ENCODE data around the gene DNAH1.
A peak's percentile ranks its signal among the peaks of the same experiment; 100 is the strongest.

The DNAH1 gene

DNA sequence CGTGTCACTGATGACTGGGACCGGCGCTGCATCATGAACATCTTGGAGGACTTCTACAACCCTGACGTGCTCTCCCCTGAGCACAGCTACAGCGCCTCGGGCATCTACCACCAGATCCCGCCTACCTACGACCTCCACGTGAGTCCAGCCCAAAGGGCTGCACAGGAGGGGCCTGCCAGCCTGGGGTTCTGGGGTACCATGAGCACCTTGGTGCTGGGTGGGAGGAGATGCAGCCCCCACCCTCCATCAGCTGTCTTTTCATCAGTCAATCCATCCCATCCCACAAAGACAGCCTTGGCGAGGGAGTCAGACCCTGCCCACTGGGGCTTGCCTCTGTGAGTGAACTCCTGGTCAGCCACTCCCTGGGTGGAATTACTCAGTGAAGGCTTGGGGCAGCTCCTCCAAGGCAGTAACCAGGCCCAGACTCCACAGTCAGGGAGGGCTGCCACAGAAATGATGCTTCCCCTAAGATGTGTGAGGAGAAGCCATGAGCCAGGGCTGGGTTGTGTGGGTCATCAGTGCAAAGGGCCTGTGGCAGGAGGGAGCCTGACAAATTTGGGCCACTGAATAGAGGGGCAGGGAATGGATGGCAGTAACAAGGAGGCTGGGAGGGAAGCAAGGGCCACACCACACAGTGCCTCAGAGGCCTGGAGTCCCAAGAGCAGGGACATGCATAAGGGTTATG, 80.9 kb downstream of the DNAH1 start:
- DNase-seq (ENCODE audit: low read depth): no peak
- no peak overlapping the region for H3K4me3 ChIP-seq (ENCODE audit: low read length)
- TF ChIP-seq, protein P1, sequence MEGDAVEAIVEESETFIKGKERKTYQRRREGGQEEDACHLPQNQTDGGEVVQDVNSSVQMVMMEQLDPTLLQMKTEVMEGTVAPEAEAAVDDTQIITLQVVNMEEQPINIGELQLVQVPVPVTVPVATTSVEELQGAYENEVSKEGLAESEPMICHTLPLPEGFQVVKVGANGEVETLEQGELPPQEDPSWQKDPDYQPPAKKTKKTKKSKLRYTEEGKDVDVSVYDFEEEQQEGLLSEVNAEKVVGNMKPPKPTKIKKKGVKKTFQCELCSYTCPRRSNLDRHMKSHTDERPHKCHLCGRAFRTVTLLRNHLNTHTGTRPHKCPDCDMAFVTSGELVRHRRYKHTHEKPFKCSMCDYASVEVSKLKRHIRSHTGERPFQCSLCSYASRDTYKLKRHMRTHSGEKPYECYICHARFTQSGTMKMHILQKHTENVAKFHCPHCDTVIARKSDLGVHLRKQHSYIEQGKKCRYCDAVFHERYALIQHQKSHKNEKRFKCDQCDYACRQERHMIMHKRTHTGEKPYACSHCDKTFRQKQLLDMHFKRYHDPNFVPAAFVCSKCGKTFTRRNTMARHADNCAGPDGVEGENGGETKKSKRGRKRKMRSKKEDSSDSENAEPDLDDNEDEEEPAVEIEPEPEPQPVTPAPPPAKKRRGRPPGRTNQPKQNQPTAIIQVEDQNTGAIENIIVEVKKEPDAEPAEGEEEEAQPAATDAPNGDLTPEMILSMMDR (conservative IDR thresholded peaks at IDR 0.05; ENCODE audit: low read length): no peak

DNA sequence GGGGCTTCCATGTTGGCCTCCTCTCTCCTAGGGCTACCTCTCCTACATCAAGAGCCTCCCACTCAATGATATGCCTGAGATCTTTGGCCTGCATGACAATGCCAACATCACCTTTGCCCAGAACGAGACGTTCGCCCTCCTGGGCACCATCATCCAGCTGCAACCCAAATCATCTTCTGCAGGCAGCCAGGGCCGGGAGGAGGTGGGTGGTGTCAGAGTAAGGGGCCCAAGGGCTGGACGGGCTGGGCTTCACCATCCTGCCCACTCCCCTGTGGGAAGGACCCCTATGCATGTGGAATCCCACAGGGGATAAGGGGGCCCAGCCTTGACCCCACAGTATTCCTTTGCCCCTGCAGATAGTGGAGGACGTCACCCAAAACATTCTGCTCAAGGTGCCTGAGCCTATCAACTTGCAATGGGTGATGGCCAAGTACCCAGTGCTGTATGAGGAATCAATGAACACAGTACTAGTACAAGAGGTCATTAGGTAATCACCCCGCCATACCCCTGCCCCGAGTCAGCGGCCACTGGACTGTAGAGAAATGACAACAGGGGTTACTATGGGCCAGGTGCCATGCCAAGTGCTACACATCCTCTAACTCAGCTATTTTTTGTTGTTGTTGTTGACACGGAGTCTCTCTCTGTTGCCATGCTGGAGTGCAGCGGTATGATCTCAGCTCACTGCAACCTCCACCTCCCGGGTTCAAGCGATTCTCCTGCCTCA, 81.7 kb downstream of the DNAH1 start:
- peak; percentile 6 for DNase-seq (ENCODE audit: low read depth)
- TF ChIP-seq, protein P1 (conservative IDR thresholded peaks at IDR 0.05; ENCODE audit: low read length): no peak
- no peak overlapping the region for H3K4me3 ChIP-seq (ENCODE audit: low read length)

DNA sequence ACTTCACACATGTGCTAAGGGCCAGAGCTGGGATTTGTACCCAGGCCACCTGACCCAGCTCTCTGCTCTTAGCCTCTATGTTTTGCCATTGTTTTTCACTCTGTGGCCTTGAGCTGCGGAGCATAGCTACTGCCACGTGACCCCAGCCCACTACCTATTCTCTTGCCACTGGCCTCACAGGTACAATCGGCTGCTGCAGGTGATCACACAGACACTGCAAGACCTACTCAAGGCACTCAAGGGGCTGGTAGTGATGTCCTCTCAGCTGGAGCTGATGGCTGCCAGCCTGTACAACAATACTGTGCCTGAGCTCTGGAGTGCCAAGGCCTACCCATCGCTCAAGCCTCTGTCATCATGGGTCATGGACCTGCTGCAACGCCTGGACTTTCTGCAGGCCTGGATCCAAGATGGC, 82.6 kb downstream of the DNAH1 start:
- TF ChIP-seq, protein P1 (conservative IDR thresholded peaks at IDR 0.05; ENCODE audit: low read length): no peak
- H3K4me3 ChIP-seq (ENCODE audit: low read length): no peak overlapping the region
- DNase-seq (ENCODE audit: low read depth): no peak

DNA sequence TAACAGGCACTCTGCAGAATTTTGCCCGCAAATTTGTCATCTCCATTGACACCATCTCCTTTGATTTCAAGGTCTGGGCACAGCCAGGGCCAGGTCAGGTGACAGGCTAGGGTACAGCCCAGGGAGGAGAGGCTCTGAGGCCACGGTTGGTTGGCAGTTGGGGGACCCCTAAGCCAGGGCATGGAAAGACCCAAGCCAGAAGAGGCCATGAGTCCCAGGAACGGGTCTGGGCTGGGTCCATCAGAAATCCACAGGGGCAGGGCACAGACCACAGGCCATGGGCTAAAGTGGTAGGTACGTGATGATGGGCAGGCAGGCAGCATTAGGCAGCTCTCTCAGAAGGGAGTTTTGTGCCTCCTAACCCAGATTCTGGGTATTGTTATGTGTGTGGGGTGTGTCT, 83.0 kb downstream of the DNAH1 start:
- TF ChIP-seq, protein P1 (conservative IDR thresholded peaks at IDR 0.05; ENCODE audit: low read length): no peak
- no peak overlapping the region for H3K4me3 ChIP-seq (ENCODE audit: low read length)
- no peak for DNase-seq (ENCODE audit: low read depth)

DNA sequence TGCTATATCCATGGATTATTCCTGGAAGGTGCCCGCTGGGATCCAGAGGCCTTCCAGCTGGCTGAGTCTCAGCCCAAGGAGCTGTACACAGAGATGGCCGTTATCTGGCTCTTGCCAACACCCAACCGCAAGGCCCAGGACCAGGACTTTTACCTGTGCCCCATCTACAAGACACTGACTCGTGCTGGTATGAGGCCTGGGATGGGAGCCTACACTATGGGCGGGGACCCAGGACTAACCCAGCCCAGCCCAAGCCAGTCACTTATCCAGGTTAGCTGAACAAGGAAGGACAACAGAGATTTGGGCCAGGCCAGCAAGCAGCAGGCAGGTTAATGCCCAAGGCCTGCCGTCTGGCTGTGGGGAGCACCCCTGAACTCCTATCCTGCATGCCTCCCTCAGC, 83.5 kb downstream of the DNAH1 start:
- no peak for DNase-seq (ENCODE audit: low read depth)
- TF ChIP-seq, protein P1 (conservative IDR thresholded peaks at IDR 0.05; ENCODE audit: low read length): no peak
- no peak overlapping the region for H3K4me3 ChIP-seq (ENCODE audit: low read length)

DNA sequence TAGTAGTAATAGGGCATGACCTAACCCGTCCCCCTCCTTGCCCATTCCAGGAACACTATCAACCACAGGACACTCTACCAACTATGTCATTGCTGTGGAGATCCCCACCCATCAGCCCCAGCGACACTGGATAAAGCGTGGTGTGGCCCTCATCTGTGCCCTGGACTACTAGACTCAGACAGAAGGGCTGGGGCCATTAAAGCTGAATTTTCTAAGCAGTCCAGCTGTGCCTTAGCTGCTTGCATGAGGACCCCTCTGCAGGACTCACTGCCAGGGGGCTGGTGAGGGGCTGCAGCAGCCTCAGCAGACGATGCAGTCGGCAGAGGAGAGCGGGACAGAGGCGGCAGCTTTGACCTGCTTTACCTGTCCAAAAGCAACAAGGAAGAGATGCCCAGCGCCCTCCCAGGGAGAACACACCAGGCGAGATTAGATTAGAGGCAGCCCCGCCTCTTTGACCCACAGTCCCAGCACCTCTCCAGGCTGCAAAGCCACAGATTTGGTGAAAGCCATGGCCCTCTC, 84.2 kb downstream of the DNAH1 start:
- TF ChIP-seq, protein P1 (conservative IDR thresholded peaks at IDR 0.05; ENCODE audit: low read length): no peak
- no peak overlapping the region for H3K4me3 ChIP-seq (ENCODE audit: low read length)
- no peak for DNase-seq (ENCODE audit: low read depth)

DNA sequence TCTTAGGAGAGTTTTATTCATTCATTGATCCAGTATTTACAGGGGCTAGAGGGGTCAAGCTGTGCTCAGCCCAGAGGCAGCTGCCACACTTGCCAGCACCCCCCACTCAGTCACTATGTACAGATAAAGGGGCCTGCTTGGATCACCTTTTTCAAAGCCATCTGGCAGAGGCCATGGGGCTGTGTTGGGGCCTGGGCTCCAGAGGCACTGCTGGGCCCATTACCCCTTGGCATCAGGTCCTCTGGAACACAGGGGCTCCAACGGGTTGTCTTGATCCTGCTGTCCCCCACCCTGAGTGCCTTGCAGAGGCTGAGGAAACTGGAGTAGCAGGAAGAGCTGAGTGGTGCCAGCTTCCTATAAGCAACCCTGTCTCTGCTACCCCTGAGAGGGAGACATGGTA, 84.9 kb downstream of the DNAH1 start:
- no peak overlapping the region for H3K4me3 ChIP-seq (ENCODE audit: low read length)
- no peak for DNase-seq (ENCODE audit: low read depth)
- TF ChIP-seq, protein P1 (conservative IDR thresholded peaks at IDR 0.05; ENCODE audit: low read length): no peak
